ENCODE results near the gene RAPGEF1. TPM values are rescaled to one million over a fixed set of nuclear protein-coding genes. Genes with fewer than 3 reads are reported as not detected.
"Not testable (repeated sequence)": the region's sequence is repeated elsewhere in the genome, so short reads cannot be mapped to it uniquely, and the experiment has no call there.

Gene RAPGEF1
- total RNA-seq, 1 donor from 2014 or later, result 21.0 TPM

DNA sequence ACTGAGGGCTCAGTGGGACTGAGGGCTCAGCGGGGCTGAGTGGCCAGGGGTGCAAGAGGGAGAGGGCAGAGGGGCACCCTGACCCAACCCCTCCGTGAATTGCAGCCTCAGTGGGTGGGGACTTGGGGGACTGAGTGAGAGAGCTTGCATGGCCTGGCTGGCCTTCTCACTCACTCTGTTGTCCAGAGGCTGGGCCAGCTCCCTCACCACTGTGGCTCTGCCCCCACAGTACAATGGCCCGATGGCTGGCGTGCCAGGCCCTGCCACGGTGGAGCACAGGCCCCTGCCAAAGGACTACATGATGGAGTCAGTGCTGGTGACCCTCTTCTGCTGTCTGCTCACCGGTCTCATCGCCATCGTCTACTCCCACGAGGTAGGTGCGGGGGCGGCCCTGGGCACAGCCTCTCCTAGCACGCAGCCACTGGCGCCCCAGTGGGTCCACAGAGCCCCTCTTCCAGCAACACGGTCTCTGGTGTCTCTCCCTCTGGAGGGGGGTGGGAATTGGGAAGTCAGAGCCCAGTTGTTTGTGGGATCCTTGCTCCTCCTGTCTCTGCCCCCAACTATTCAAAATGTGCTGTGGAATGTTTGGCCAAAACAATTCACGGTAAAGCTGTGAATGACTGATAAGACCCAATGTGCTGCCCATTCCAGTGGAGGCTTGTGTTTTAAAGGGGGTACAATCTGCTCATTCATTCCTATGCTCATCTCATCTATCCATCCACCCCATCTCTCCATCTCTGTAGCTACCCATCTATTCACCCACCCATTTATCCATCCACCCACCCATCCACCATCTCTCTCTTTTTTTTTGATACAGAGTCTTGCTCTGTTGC lies 183.8 kb downstream of the RAPGEF1 start:
- ATAC-seq, result peak; percentile 26

DNA sequence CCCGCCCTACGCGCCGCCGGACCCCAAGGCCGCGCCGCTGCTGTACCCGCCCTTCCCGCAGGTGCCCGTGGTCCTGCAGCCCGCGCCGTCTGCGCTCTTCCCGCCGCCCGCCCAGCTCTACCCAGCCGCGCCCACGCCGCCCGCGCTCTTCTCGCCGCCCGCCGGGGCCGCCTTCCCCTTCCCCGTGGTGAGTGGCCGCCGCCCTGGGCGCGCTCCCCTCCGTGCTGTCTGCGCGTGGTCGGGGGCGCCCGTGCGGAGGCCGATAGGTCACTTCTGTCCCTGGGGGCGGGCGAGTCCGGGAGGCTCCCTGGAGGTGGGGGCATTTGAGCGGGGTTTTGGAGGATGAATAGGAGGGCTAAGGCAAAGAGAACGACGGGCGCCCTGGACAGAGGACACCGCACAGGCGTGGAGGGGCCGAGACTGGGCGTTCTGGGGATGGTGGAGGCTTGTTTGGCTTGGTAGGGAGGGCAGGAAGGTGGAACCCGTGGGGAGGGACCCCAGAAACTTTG lies 185.0 kb downstream of the RAPGEF1 start:
- ATAC-seq, result no peak

DNA sequence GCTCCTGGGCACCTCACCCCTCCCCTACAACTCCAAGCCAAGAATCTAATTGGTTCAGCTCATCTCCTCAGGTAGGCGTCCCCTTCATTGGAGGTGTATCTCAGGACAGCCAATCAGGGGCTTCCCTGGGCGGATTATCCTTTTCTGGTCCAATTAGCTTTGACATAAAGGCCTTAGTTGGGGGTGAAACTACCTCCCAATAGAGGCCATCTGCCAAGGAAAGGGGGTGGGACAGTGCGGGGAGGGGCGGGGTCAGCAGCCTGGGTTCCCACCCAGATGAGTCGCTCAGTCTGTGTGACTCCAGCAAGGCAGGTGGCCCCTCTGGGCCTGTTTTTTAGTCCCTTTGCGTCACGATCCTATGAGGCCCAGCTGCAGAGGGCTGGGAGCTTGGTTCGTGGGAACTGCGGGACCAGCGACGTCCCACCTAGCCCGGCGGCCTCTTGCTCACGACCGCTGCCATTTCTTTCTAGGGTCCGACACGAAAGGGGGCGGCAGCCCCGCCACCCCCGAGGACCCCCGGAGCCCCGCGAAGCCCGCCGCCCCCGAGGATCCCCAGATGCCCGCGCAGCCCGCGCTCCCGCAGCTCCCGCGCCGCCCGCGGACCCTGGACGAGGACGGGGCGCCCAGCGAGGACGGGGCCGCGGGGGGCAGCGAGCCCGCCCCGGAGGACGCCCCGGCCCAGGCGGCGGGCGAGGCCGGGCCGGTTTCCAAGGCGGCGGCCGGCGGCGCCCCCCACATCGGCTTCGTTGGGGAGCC lies 185.6 kb downstream of the RAPGEF1 start:
- ATAC-seq, result no peak

DNA sequence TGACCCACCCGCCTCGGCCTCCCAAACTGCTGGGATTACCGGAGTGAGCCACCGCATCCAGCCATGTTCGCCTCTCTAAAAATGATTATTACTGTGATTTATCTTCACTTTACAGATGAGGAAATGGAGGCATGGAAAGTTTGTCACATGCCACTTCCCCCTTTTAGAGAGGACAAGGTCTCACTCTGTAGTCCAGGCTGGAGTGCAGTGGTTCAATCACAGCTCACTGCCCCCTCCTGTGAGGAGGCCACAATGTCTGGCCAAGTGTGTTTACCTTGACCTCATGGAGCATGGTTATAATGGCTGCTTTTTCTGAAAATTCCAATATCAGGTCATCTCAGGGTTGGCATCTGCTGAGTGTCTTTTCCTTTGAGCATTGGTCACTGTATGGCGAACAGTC lies 187.8 kb downstream of the RAPGEF1 start:
- ATAC-seq, result no peak

DNA sequence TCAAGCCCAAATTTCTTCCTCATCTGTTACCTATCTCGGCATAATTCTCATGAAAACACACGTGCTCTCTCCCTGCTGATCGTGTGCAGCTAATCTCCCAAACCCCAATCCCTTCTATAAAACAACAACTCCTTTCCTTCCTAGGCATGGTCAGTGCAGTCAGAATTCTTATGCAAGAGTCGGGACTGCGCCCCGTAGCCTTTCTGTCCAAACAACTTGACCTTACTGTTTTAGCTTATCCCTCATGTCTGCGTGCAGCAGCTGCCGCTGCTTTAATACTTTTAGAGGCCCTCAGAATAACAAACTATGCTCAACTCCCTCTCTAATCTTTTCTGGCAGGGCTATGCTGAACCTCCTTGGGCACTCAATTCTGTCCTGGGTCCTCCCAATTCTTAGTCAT lies 189.4 kb downstream of the RAPGEF1 start:
- not testable (repeated sequence) for ATAC-seq

DNA sequence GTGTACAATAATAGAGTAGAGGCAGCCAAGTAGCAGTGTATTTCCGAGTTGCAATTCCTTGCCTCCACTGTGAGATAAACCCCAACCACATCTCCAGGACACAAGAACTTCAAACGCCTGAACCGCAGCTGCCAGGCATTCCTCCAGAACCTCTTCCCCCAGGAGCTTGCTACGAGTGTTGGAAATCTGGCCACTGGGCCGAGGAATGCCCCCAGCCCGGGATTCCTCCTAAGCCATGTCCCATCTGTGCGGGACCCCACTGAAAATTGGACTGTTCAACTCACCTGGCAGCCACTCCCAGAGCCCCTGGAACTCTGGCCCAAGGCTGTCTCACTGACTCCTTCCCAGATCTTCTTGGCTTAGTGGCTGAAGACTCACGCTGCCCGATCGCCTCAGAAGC lies 190.7 kb downstream of the RAPGEF1 start:
- not testable (repeated sequence) for ATAC-seq

DNA sequence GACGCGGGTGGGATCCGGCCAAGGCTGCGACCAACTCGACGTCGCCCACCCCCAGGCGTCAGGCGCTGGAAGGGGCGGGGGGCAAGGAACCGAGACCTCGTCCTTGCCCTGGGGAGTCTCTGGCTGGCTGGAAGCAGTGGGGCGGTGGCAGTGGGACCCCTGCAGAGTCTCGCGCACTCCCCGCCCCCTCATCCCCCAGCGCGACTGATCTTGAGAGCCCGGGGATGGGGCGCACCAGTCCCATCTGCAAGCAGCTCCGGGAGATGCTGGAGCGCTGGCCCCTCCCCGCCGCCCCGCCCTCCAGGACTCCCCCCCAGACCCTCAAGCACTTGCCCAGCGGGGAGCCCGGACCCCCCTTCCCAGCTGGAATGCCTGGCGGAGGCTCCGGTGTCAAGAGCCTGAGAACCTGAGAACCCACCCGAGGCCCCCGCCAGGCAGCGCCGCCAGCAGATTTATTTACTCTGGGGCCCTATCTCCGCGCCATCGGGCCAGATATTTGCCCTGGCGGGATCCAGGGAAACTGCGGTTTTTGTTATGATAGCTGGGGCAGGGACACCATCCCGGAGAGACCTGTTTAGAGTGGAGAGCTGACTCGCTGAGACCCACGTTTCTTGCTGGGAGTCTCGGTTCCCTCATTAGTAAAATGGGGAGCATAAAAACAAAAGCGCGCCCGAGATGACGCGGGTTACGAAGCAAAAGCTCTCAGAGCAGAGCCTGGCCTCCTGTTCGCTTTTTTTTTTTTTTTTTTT lies 193.4 kb downstream of the RAPGEF1 start:
- ATAC-seq, result peak; percentile 23

DNA sequence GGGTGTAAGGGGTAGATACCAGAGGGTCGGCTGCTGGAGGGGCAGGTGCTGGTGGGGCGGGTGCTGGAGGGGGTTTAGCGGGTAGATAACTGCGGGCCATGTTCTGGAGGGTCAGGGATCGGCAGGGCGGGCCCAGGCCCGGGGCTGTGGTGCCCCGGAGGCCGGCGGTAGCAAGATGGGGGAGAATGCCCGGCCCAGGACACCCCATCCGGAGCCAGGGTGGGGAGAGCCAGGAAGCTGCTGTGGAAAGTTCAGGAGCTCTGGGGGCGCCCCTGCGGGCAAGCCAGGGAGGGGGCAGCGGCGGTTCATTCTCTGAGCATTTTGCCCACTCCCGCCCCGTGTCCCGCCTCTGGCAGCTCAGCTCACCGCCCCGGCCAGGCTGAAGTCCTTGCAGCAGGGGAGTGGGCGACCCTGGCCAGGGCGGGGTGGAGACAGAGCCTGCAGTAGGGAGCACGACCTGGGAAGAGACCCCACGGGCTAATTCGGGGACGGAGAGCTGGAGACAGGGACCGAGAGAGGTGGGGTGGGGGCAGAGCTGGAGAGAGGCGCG lies 194.0 kb downstream of the RAPGEF1 start:
- ATAC-seq, result peak; percentile 26

DNA sequence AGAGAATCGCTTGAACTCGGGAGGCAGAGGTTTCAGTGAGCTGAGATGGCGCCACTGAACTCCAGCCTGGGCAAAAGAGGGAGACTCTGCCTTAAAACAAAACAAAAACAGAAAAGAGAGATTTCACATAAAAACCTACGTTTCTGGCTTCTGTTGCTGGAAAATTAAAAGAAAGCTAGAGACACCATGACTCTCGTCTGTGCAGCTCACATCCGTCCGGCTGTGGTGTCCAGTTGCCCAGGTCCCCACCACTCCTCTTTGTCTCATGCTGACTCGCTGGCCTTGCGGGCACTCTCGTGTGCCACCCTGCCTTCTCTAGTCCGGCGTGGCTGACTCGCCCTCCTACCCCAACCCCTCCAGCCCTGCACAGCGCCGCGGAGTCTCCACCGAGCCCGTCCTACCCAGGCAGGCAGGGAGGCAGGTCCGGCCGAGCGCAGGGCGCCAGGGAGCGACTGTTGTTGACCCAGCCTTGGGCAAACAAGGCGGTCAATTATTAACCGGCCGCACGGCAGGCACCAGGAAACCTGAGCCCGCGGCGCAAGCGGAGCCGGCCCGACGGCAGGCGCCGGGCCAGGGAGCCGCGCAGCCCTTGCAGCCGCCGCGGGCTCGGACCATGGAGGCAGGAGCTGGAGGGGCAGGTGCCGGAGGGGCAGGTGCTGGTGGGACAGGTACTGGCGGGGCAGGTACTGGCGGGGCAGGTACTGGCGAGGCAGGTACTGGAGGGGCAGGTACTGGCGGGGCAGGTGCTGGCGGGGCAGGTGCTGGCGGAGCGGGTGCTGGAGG lies 194.7 kb downstream of the RAPGEF1 start, which contains the start of gene PRRT1B:
Gene PRRT1B, plus strand, starts transcription at position 521 of the 783 bp plus-strand sequence. Its CDS starts 93 bp downstream, at position 614.
- peak; percentile 55 for ATAC-seq

DNA sequence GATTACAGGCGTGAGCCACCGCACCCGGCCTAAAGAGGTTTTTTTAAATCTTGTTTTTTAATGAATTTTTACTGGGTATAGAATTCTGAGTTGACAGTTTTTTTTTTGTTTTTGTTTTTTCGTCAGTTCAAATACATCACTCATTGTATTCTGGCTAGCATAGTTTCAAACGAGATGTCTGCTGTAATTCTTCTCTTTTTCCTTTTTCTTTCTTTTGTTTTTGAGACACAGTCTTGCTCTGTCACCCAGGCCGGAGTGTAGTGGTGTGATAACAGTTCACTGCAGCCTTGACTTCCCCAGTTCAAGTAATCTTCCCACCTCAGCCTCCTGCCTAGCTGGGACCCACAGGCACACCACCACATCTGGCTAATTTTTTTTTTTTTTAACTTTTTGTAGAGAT lies 196.7 kb downstream of the RAPGEF1 start:
- no peak for ATAC-seq

DNA sequence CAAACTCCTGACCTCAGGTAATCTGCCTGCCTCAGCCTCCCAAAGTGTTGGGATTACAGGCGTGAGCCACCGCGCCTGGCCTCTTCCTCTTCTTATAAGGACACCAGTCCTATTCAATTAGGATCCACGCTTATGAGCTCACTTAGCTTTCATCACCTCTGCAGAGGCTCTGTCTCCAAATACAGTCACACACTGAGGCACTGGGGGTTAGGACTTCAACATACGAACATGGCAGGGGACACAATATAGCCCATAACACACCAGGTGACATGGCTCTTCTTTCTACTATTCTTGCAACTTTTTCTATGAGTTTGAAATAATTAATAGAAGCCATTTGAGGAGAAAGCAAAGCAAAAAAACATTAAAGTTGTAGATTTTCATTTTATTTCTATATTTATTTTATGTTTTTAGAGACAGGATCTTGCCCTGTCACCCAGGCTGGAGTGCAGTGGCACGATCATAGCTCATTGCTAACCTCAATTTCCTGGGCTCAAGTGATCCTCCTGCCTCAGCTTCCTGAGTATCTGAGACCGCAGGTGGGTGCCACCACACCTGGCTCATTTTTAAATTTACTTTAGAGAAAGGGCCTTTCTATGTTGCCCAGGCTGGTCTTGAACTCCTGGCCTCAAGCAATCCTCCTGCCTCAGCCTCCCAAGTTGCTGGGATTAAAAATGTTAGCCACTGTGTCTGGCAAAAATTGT lies 200.5 kb downstream of the RAPGEF1 start:
- ATAC-seq, result no peak

DNA sequence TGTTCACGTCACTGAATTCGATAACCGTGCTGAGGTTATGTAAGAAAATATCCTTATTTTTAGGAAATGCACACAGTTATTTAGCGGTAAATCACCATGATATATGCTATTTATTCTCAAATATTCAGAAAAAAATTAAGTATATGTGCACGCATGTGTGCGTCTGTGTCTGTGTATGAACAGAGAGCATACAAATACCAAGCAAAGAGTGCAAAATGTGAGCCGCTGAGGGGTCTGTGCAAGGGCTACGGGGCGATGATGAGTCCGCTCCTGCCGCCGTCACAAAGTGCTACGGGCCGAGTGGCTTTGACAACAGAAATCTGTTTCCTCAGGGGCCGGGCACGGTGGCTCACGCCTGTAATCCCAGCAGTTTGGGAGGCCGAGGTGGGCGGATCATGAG lies 201.9 kb downstream of the RAPGEF1 start:
- ATAC-seq, result no peak

DNA sequence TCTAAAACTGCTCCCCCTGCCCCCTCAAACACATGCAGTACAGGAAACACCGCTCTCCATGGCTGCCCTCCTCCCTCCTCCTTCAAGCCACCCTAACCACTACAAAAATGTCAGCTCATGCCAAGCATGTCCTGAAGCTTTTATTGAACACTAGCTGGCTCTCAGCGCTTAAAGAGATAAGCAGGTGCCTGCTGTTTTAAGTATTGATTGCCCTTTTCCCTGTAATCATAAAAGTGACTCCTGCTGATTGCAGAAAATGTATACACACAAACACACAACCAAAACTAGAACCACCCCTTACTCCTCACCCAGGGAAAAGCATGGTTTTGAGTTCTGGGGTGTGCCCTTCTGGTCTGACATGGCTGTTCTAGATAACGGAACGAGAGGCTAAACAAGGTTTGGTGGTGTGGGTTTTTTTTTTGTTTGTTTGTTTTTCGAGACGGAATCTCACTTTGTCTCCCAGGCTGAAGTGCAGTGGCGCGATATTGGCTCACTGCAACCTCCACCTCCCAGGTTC lies 205.1 kb downstream of the RAPGEF1 start:
- no peak for ATAC-seq

DNA sequence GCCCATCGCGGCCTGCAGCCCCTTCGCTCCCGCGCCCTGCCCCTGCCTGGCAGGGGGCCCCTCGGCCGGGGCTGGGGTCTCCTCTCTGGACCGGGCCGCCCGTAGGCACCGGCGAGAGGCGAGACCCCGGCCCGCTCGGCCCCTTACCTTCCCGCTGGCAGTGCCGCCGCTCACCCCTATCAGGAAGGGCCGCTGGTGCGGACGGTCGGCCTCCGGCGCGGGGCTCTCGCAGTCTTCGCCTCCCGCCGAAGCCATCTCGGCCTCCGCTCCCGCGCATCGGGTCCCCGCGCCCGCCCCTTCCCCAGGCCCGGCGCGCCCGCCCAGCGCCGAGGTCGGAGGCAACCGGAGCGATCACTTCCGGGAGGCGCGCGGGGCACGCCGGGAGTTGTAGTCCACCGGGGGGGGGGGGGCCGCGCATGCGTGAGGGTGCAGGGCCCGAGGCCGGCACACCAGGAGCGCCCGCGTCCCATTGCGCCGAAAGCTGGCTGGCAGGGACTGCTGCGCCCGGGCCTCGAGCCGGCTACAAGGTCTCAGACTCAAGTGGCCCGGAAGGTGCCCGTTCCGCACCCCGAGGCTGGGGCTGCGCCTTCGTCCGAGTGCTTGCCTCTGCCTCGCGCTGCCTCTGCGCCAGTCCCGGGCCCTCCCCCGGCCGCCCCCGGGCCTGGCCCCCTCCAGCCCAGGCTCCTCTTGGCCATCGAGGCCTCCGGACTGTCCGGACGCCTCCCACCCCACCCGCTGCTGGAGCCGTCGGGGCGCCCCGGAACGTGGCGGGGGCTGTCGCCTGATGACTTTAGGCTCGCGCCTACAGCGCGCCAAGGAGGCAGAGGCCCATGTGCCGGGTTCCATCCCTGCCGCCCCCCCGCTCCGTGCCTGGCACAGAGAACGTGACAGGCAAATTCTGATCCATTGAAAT lies 208.7 kb downstream of the RAPGEF1 start, which contains the start of gene UCK1:
Gene UCK1, minus strand, starts transcription at position 344 of the 913 bp plus-strand sequence. Its CDS starts 89 bp downstream, at position 255.
- ATAC-seq, result peak; percentile 96

DNA sequence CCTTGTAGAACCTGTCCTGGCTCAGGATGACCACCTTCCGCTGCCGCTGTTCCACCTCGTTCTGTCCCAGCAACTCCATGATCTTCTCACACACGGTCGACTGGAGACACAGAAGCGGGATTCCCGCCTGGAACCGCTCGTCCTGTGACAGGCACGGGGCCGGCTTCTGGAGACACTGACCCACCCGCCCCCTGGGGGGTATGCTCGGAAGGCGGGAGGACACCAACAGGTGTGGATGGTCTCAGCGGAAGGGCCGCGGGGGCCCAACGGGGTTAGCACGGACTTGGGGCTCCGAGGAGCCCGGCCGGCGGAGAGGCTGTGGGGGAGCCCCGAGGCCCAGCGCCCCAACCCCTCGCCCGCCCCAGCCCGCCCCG lies 209.3 kb downstream of the RAPGEF1 start:
- peak; percentile 19 for ATAC-seq

DNA sequence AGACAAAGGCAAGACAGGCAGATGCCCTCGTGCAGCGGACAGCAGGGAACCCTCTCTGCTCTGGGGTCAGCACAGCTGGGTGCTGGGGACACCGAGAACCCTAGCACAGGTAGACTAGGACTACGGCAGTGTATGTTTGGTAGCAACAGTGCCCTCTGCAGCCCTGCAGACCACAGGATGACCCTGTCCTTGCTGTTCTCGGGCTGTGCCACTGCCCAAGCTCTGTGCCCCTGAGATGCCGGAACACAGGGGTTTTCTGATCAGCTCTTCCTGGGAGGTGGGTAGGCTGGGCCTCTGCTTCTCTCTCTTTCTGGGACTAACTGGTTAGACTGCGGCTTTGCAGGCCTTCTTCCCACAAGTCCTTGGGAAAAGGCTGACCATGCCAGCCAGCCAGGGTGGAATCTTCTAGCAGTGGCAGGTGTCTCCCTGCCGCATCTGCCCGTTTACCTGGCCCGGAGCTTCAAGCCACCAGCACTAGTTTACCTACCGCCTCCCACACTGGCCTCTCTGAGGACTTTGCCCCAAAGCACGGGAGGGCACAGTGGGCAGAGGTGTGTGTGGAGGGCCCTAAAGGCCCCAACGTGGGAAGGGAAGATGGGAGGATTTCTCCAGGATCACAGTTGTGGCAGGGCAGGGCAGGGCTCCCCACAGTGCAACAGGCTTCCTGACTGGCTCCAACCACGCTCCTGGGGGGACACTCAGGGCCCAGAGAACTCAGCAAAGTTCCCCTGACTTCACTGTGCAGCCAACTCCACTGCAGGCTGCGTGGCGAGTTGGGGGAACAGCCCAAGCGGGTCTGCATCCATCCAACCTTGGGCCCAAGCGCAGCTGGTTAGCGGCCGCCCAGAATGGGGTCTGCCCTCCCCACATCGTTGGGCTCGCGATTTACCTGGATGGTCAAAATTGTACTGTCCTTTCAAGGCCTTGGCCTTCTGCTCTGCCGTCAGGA lies 210.0 kb downstream of the RAPGEF1 start:
- no peak for ATAC-seq

DNA sequence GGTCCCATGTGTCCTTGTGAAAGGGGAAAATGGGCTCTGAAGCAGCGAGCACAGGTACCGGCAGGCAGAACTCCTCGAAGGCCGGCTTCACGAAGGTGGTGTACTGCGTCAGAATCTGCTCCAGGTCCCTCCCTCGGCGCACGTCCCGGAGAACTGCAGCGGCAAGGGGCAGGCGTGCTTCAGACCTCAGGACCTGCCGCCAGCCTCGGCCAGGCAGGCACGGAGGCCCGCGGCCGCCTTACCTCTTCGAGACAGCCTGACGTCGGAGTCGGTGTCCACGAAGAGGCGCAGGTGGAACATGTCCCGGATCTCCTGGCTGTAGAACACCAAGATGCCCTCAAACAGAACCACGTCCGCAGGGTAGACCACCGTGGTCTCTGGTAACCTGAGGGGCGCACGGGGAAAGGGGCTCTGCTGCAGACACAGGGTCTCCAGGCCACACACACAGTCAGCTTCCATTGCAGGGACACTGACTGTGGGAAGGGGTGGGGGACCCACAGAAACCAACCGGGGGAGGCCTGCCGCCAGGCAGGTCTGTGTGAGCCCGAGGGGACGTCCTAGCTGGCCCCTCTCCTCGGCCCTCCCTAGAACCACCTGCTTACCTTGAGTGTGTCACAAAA lies 210.9 kb downstream of the RAPGEF1 start:
- no peak for ATAC-seq

DNA sequence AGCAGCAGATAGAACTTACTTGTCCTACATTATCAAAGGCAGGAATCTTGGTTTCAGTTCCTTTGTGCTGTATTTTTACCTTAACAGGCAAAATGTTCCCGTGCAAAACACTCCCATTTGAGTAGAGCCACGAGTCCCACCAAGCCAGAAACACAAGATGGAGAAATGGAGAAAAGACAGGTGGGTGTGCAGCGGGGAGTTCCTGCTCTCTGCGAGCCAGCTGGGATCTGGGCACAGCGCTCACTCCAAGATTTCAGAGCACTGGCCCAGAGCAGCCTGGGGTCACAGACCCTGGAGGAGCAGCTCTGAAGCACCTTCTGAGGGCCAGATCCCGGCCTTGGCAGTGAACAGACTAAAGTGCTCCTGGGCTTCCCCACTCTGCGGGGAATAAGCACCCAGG lies 211.7 kb downstream of the RAPGEF1 start:
- no peak for ATAC-seq
